ENCODE results near the gene NMNAT2.

DNA sequence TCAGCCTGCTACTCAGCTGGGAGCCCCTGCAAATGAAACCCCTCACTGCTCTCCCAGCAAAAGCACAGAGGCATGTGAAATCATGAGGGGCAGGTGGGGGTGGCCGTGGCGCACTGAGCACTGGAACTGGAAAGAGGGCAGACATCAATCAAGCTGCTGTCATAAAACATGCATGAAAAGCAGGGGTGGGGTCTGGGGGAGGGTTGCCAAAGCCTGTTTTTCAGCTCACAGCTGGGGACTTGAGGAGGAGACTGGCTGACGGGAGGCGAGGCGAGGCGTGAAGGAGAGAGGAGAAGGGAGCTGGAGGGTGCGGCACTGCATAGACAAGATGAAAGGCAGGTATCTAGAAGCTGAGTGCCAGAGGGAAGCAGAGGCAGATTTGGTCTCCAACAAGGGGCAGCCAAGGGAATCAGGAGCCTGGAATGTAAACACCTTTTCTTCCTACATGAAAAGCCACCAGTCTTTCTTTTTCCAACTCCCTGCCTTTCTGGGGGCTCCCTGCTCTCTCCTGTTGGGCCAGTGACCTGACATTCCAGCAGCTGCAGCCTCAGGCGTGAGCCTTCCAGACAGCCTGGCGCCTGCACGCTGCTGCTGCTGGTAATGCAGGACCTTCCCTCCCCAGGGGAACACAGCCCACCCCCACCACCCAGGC is 87.0 kb downstream of the NMNAT2 start:
- TF ChIP-seq EZH2 (IDR thresholded peaks at IDR 0.05) (no peak), CTCF (IDR thresholded peaks at IDR 0.05) (peak; percentile 5)
